H1 (cell line): ENCODE results near the gene SEMA4D. TPM values are rescaled to one million over a fixed set of nuclear protein-coding genes. Genes with fewer than 3 reads are reported as not detected.
A peak's percentile ranks its signal among the peaks of the same experiment; 100 is the strongest.

ENCODE experiments used
- CTCF ChIA-PET: fragments of 300-600 bp; sonication (Branson Sonifier 250); formaldehyde crosslinking; loops from one replicate; lab custom pipeline; 2021; ENCODE audit not compliant: partially characterized antibody; lab: Charles Lee
- POLR2A ChIA-PET: fragments of 300-600 bp; sonication (Branson Sonifier 250); formaldehyde crosslinking; loops from one replicate; lab custom pipeline; 2021; ENCODE audit warnings: inconsistent platforms; ENCODE audit not compliant: partially characterized antibody; lab: Charles Lee
- DNase-seq, 2 experiments: peaks; one replicate each; pipeline versions ENCODE4 v3.0.0 to v3.0.0-alpha.2; 2010 to 2022; ENCODE audit warnings: low spot score in 2 of 2, low read depth in 1 of 2, mixed read lengths in 1 of 2
- FAIRE-seq: peaks from 2 replicates; lab custom pipeline; 2011; peaks lifted over from hg19 to GRCh38; lab: Jason Lieb, UNC
- H2AFZ ChIP-seq: 2 replicates; pipeline ENCODE4 v1.8.1; 2012; ENCODE audit warnings: low read length, inconsistent platforms
- H2AK5ac ChIP-seq: 2 replicates; pipeline ENCODE4 v1.6.1; 2013; ENCODE audit warnings: low read depth, low read length
- H2BK120ac ChIP-seq: replicated peaks from 2 replicates; pipeline ENCODE3; 2013; ENCODE audit warnings: low read depth, low read length, inconsistent platforms
- H2BK12ac ChIP-seq: 2 replicates; pipeline ENCODE4 v1.6.1; 2013; ENCODE audit warnings: low read depth, low read length
- H2BK15ac ChIP-seq: 2 replicates; pipeline ENCODE4 v1.6.1; 2013; ENCODE audit warnings: low read length
- H2BK20ac ChIP-seq: 2 replicates; pipeline ENCODE4 v1.6.1; 2013; ENCODE audit warnings: low read length
- H2BK5ac ChIP-seq: 2 replicates; pipeline ENCODE4 v1.6.1; 2013; ENCODE audit warnings: low read depth, low read length
- H3K14ac ChIP-seq: 2 replicates; pipeline ENCODE4 v1.6.1; 2013; ENCODE audit warnings: inconsistent platforms; ENCODE audit not compliant: insufficient read length
- H3K18ac ChIP-seq: 2 replicates; pipeline ENCODE4 v1.6.1; 2013; ENCODE audit warnings: low read length; ENCODE audit errors: extremely low read depth
- H3K23ac ChIP-seq: 2 replicates; pipeline ENCODE4 v1.6.1; 2013; ENCODE audit warnings: inconsistent platforms; ENCODE audit not compliant: insufficient read length
- H3K23me2 ChIP-seq: 2 replicates; pipeline ENCODE4 v1.6.1; 2013; ENCODE audit warnings: low read depth, low read length
- H3K27ac ChIP-seq: 2 replicates; pipeline ENCODE4 v1.6.1; 2011; ENCODE audit warnings: low read depth, low read length, inconsistent platforms
- H3K27me3 ChIP-seq, 4 experiments: replicated peaks in 1 of 4; 1 replicate in 1 of 4; 2 replicates in 3 of 4; pipeline versions ENCODE4 v1.6.1 to v1.8.1; 2011 to 2013; ENCODE audit warnings: low read length in 3 of 4, mild to moderate bottlenecking in 3 of 4, inconsistent platforms in 2 of 4, mixed read lengths in 2 of 4, moderate library complexity in 1 of 4; ENCODE audit not compliant: control insufficient read depth in 3 of 4, insufficient read depth in 3 of 4; ENCODE audit errors: extremely low read depth in 1 of 4
- H3K36me3 ChIP-seq, 4 experiments: 2 replicates each; pipeline versions ENCODE4 v1.6.1 to v1.8.1; 2011 to 2013; ENCODE audit warnings: mild to moderate bottlenecking in 4 of 4, low read length in 3 of 4, moderate library complexity in 2 of 4, control low read depth in 1 of 4, inconsistent platforms in 1 of 4; ENCODE audit not compliant: insufficient read depth in 4 of 4, control insufficient read depth in 2 of 4
- H3K4ac ChIP-seq: replicated peaks from 2 replicates; pipeline ENCODE3; 2013; ENCODE audit warnings: low read length, low read depth, mixed read lengths, inconsistent platforms; ENCODE audit not compliant: insufficient read length
- H3K4me1 ChIP-seq, 4 experiments: replicated peaks in 1 of 4; 1 replicate in 1 of 4; 2 replicates in 3 of 4; pipeline versions ENCODE4 v1.6.1 to v1.8.1; 2011 to 2013; ENCODE audit warnings: low read length in 3 of 4, inconsistent platforms in 2 of 4, mixed read lengths in 1 of 4; ENCODE audit not compliant: insufficient read depth in 4 of 4, control insufficient read depth in 3 of 4
- H3K4me2 ChIP-seq, 2 experiments: 2 replicates each; pipeline versions ENCODE4 v1.6.1 to v1.8.1; 2011 to 2013; ENCODE audit warnings: low read depth in 2 of 2, low read length in 2 of 2, control low read depth in 1 of 2, inconsistent platforms in 1 of 2, mild to moderate bottlenecking in 1 of 2; ENCODE audit not compliant: insufficient read depth in 1 of 2
- H3K4me3 ChIP-seq, 4 experiments: fragments of 200-600, 300-600 bp in 1 of 4; sonication (generic), shearing (Covaris generic), sonication (Bioruptor Twin) in 1 of 4; 2 replicates each; pipeline versions ENCODE4 v1.5.1 to v1.8.1; 2011 to 2016; ENCODE audit warnings: low read length in 4 of 4, low read depth in 3 of 4, control low read depth in 2 of 4, inconsistent platforms in 2 of 4, mild to moderate bottlenecking in 2 of 4, mixed read lengths in 1 of 4, moderate library complexity in 1 of 4; ENCODE audit not compliant: insufficient read depth in 2 of 4; ENCODE audit errors: extremely low read depth in 1 of 4
- H3K56ac ChIP-seq: replicated peaks from 2 replicates; pipeline ENCODE3; 2013; ENCODE audit warnings: low read depth, mild to moderate bottlenecking, mixed read lengths, low read length, inconsistent platforms; ENCODE audit not compliant: insufficient read length
- H3K79me1 ChIP-seq: 2 replicates; pipeline ENCODE4 v1.6.1; 2013; ENCODE audit warnings: low read depth, low read length, control low read depth
- H3K79me2 ChIP-seq, 2 experiments: 2 replicates each; pipeline versions ENCODE4 v1.6.1 to v1.8.1; 2012 to 2013; ENCODE audit warnings: low read length in 2 of 2, mild to moderate bottlenecking in 2 of 2, inconsistent platforms in 1 of 2; ENCODE audit not compliant: insufficient read depth in 2 of 2, control insufficient read depth in 1 of 2
- H3K9ac ChIP-seq, 4 experiments: replicated peaks in 1 of 4; 1 replicate in 1 of 4; 2 replicates in 3 of 4; pipeline versions ENCODE4 v1.6.1 to v1.8.1; 2011 to 2013; ENCODE audit warnings: low read depth in 3 of 4, low read length in 3 of 4, control low read depth in 2 of 4, mild to moderate bottlenecking in 2 of 4, moderate library complexity in 2 of 4, inconsistent platforms in 1 of 4; ENCODE audit errors: extremely low read depth in 1 of 4
- H3K9me3 ChIP-seq, 2 experiments: 2 replicates each; pipeline versions ENCODE4 v1.6.1 to v1.8.1; 2012 to 2013; ENCODE audit warnings: mild to moderate bottlenecking in 2 of 2, moderate library complexity in 2 of 2, control low read depth in 1 of 2, inconsistent platforms in 1 of 2, low read depth in 1 of 2, low read length in 1 of 2, mixed read lengths in 1 of 2; ENCODE audit not compliant: insufficient read depth in 2 of 2
- H4K20me1 ChIP-seq, 2 experiments: replicated peaks in 1 of 2; 2 replicates each; pipeline versions ENCODE3 to v1.8.1; 2011 to 2013; ENCODE audit warnings: inconsistent platforms in 2 of 2, low read length in 2 of 2, mild to moderate bottlenecking in 1 of 2; ENCODE audit not compliant: insufficient read depth in 2 of 2, control insufficient read depth in 1 of 2
- H4K5ac ChIP-seq: 2 replicates; pipeline ENCODE4 v1.6.1; 2013; ENCODE audit warnings: low read length, low read depth, mixed read lengths, inconsistent platforms; ENCODE audit not compliant: insufficient read length
- H4K8ac ChIP-seq: 2 replicates; pipeline ENCODE4 v1.8.0; 2013; ENCODE audit warnings: mild to moderate bottlenecking, moderate library complexity, low read length, inconsistent platforms; ENCODE audit not compliant: insufficient read depth; ENCODE audit errors: extremely low read depth
- H4K91ac ChIP-seq: replicated peaks from 2 replicates; pipeline ENCODE3; 2013; ENCODE audit warnings: low read length, mixed read lengths, inconsistent platforms; ENCODE audit not compliant: insufficient read length
- CBX5 ChIP-seq: fragments of 300-800, 300-1000 bp; sonication (generic); IDR thresholded peaks from 2 replicates; pipeline ENCODE4 v1.7.1; 2016; ENCODE audit warnings: antibody characterized with exemption, low read length, low read depth
- CHD2 ChIP-seq: IDR thresholded peaks from 2 replicates; pipeline ENCODE4 v1.6.1; 2012; ENCODE audit warnings: low read length, improper control_type of control experiment
- EP300 ChIP-seq, 2 experiments: IDR thresholded peaks; 1 replicate in 1 of 2; 2 replicates in 1 of 2; pipeline ENCODE4 v1.6.1; 2011 to 2012; ENCODE audit warnings: low read depth in 2 of 2, low read length in 2 of 2, mild to moderate bottlenecking in 2 of 2, borderline replicate concordance in 1 of 2, inconsistent platforms in 1 of 2, moderate library complexity in 1 of 2
- KDM4A ChIP-seq: IDR thresholded peaks from one replicate; pipeline ENCODE4 v1.7.1; 2012; ENCODE audit warnings: low read depth, mild to moderate bottlenecking, moderate library complexity, low read length, inconsistent platforms; ENCODE audit not compliant: severe bottlenecking
- MAFK ChIP-seq: IDR thresholded peaks from 2 replicates; pipeline ENCODE4 v1.6.1; 2012; ENCODE audit warnings: low read depth, mild to moderate bottlenecking, improper control_type of control experiment, low read length
- POLR2A ChIP-seq, 2 experiments: IDR thresholded peaks; 1 replicate in 1 of 2; 2 replicates in 1 of 2; pipeline ENCODE4 v1.6.1; 2011; ENCODE audit warnings: low read depth in 2 of 2, low read length in 2 of 2, mild to moderate bottlenecking in 2 of 2; ENCODE audit errors: control extremely low read depth in 1 of 2
- POLR2AphosphoS5 ChIP-seq: IDR thresholded peaks from 2 replicates; pipeline ENCODE4 v1.6.1; 2011; ENCODE audit warnings: low read depth, low read length
- POU5F1 ChIP-seq: IDR thresholded peaks from 2 replicates; pipeline ENCODE4 v1.6.1; 2011; ENCODE audit warnings: low read depth, mild to moderate bottlenecking, low read length, moderate library complexity
- polyA plus RNA-seq, 7 experiments: library from polyadenylated mRNA; depleted of rRNA in 3 of 7; stranded (reverse) in 5 of 7; unstranded in 2 of 7; fragments of >200 nt in 5 of 7; fragments of 200-250 nt in 2 of 7; gene quantifications; 1 replicate in 5 of 7; 2 replicates in 1 of 7; 4 replicates in 1 of 7; pipeline versions ENCODE4 v1.2.1 to v1.2.3, GENCODE V29; 2011 to 2013; ENCODE audit warnings: missing spikeins in 2 of 7, mixed read lengths in 2 of 7
- total RNA-seq: library from RNA; stranded (reverse); fragmentation: NEBNext Ultra II Directional; extraction: Animal tissue kit (Norgen Biotek cat#: 25700); gene quantifications from 2 replicates; pipeline ENCODE4 v1.2.1, GENCODE V29; 2021

Gene SEMA4D
- total and polyA plus RNA-seq, 2 of the 8 experiments (the other 6 are each of a cell fraction or from before 2014, with no cell fraction given) = 21.0 to 70.4 TPM

GRCh38 chr9:89505048-89505447 lies 7.1 kb upstream of the SEMA4D start:
- Histone ChIP-seq H3K14ac (no peak overlapping the region), H2AK5ac (no peak overlapping the region), H4K20me1 (no peaks in the 10 kb centered on the region), H3K4me3 (no peak overlapping the region), H3K56ac (no peak overlapping the region), H3K23me2 (no peaks in the 10 kb centered on the region), H4K91ac (no peak overlapping the region), H3K36me3 (no peaks in the 10 kb centered on the region), H3K27ac (no peak overlapping the region), H3K79me2 (no peaks in the 10 kb centered on the region), H2BK20ac (peak overlapping the region; percentile 13; the same call in 1 of the 2 replicates), H3K23ac (no peak overlapping the region), H3K18ac (no peak overlapping the region), H3K27me3 (no peaks in the 10 kb centered on the region), H2BK120ac (no peak overlapping the region)
- POLR2A ChIA-PET = no interaction called here
- no peak for FAIRE-seq
- TF ChIP-seq POLR2AphosphoS5 = no peak
- TF ChIP-seq POLR2A (IDR thresholded peaks at IDR 0.05; ENCODE audit: control extremely low read depth in 1 of 2, low read depth in 2 of 2, low read length in 2 of 2) = no peak
- TF ChIP-seq CBX5 = no peak
- TF ChIP-seq MAFK = no peak
- TF ChIP-seq EP300 (IDR thresholded peaks at IDR 0.05; ENCODE audit: borderline replicate concordance in 1 of 2, low read depth in 2 of 2, low read length in 2 of 2) = no peak
- no peak for TF ChIP-seq POU5F1
- no peak for TF ChIP-seq CHD2
- TF ChIP-seq KDM4A = no peak
- TF ChIP-seq, all 59 proteins: peak for 0
- Histone ChIP-seq H3K9me3 (no peaks in the 10 kb centered on the region), H2BK12ac (no peak overlapping the region), H4K8ac (no peak overlapping the region), H4K5ac (no peak overlapping the region), H2AFZ (no peak overlapping the region), H2BK5ac (no peak overlapping the region), H2BK15ac (0 out of 2 replicates have a peak overlapping the region, but pooled peaks have one; percentile 18), H3K9ac (no peak overlapping the region), H3K4me1 (peaks cover 0 to 8% (median 1%) of the 10 kb centered on the region in 4 experiments; a peak in 2 of 7 replicates), H3K79me1 (no peaks in the 10 kb centered on the region), H3K4ac (no peak overlapping the region), H3K4me2 (no peak overlapping the region)
- CTCF ChIA-PET = no interaction called here
- no peak for DNase-seq
